Measurements from ENCODE around the gene TTC3.

The TTC3 gene

DNA sequence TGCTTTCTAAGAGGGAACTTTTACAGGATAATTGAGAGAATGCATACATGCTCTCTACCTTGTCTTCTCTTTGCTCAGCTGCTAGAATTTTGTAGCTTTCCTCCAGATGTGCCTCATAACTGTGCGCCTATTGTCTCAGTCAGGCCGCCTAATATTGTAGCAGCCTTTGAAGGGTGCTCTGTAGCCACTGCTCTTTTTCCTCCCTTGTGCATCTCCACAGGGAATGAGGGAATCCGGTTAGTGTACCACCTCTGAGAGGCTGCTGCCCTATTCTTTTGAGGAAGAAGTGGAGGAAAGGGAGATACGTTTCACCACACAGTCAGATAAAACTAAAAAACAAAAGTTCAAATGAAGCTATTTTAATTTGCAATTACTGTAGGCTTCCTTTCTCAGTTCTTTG lies 22.8 kb downstream of the TTC3 start:
- Histone ChIP-seq H3K27me3 (replicated peaks; ENCODE audit: insufficient read depth, low read length) (no peaks in the 10 kb centered on the region), H3K4me3 (ENCODE audit: low read length) (no peak overlapping the region), H3K36me3 (replicated peaks; ENCODE audit: insufficient read depth, low read length) (peaks cover 2% of the 10 kb centered on the region; the same call in 1 of the 2 replicates), H3K9me2 (replicated peaks; ENCODE audit: insufficient read depth, low read length) (no peaks in the 10 kb centered on the region), H3K4me1 (ENCODE audit: low read length) (no peaks in the 10 kb centered on the region), H3K9ac (ENCODE audit: low read length) (no peak overlapping the region), H3F3A (ENCODE audit: insufficient read depth, low read length) (no peaks in the 10 kb centered on the region), H3K9me3 (replicated peaks; ENCODE audit: insufficient read depth, low read length) (no peaks in the 10 kb centered on the region), H2AFZ (ENCODE audit: low read length) (no peak overlapping the region), H3K79me2 (ENCODE audit: low read length) (no peaks in the 10 kb centered on the region), H3K4me2 (ENCODE audit: low read depth, low read length) (no peak overlapping the region), H3K27ac (ENCODE audit: low read length) (no peak overlapping the region), H4K20me1 (ENCODE audit: insufficient read depth, low read length) (no peaks in the 10 kb centered on the region)
- DNase-seq, result no peak
- TF ChIP-seq, protein P1, sequence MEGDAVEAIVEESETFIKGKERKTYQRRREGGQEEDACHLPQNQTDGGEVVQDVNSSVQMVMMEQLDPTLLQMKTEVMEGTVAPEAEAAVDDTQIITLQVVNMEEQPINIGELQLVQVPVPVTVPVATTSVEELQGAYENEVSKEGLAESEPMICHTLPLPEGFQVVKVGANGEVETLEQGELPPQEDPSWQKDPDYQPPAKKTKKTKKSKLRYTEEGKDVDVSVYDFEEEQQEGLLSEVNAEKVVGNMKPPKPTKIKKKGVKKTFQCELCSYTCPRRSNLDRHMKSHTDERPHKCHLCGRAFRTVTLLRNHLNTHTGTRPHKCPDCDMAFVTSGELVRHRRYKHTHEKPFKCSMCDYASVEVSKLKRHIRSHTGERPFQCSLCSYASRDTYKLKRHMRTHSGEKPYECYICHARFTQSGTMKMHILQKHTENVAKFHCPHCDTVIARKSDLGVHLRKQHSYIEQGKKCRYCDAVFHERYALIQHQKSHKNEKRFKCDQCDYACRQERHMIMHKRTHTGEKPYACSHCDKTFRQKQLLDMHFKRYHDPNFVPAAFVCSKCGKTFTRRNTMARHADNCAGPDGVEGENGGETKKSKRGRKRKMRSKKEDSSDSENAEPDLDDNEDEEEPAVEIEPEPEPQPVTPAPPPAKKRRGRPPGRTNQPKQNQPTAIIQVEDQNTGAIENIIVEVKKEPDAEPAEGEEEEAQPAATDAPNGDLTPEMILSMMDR (IDR thresholded peaks at IDR 0.05; ENCODE audit: low read length), result no peak
- no peak for TF ChIP-seq EZH2phosphoT487 (IDR thresholded peaks at IDR 0.05; ENCODE audit: low read length)
- no peak for TF ChIP-seq EZH2 (optimal IDR thresholded peaks at IDR 0.05; ENCODE audit: low read depth, low read length)

DNA sequence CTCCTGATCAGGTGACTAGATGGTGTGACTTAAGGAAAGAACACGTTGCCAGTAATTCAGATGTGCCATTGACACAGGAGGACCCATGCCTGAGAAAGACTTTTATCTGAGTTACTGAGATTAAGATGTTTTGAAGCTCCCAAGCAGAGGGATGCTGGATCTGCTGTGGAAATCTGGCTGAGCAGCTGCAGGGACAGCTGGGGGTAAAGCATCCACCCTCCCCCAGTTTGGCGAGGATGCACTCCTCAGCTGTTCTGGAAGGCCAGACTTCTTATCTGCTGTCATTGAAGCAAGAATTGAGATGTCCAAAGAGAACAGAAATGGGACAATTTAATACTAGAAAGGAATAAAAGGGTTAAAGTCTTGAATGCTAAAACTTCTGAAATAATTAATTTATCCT lies 25.7 kb downstream of the TTC3 start:
- Histone ChIP-seq H3K27me3 (replicated peaks; ENCODE audit: insufficient read depth, low read length) (no peaks in the 10 kb centered on the region), H3K27ac (ENCODE audit: low read length) (no peak overlapping the region), H3K9ac (ENCODE audit: low read length) (no peak overlapping the region), H3K4me2 (ENCODE audit: low read depth, low read length) (no peak overlapping the region), H4K20me1 (ENCODE audit: insufficient read depth, low read length) (no peaks in the 10 kb centered on the region), H3K9me2 (replicated peaks; ENCODE audit: insufficient read depth, low read length) (no peaks in the 10 kb centered on the region), H2AFZ (ENCODE audit: low read length) (no peak overlapping the region), H3K36me3 (replicated peaks; ENCODE audit: insufficient read depth, low read length) (no peaks in the 10 kb centered on the region), H3K4me3 (ENCODE audit: low read length) (no peak overlapping the region), H3F3A (ENCODE audit: insufficient read depth, low read length) (no peaks in the 10 kb centered on the region), H3K4me1 (ENCODE audit: low read length) (no peaks in the 10 kb centered on the region), H3K79me2 (ENCODE audit: low read length) (no peaks in the 10 kb centered on the region), H3K9me3 (replicated peaks; ENCODE audit: insufficient read depth, low read length) (no peaks in the 10 kb centered on the region)
- TF ChIP-seq EZH2phosphoT487 (IDR thresholded peaks at IDR 0.05; ENCODE audit: low read length), result no peak
- TF ChIP-seq EZH2 (optimal IDR thresholded peaks at IDR 0.05; ENCODE audit: low read depth, low read length), result no peak
- TF ChIP-seq, protein P1 (IDR thresholded peaks at IDR 0.05; ENCODE audit: low read length), result no peak
- DNase-seq, result no peak

DNA sequence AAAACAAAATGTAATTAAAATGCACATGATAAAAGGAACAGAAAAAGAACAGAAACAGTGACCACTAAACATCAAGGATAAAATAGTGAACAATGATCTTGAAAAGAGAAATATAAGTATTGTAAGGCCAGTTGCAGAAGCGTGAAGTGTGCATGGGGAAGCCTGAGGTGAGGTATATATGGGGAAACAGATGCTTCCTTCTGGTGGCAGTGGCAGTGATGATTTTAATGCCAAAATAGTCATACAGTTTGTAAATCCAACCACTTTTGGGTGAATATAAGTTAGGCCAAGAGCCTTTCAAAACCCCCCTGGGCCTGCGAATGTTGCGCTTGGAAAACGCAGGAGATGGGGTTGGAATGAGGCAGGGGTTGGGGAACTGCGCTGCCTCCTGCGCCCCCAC lies 27.3 kb downstream of the TTC3 start:
- no peaks in the 10 kb centered on the region for H3K9me3 ChIP-seq (replicated peaks; ENCODE audit: insufficient read depth, low read length)
- H3K27ac ChIP-seq (ENCODE audit: low read length), result no peak overlapping the region
- H3K79me2 ChIP-seq (ENCODE audit: low read length), result no peaks in the 10 kb centered on the region
- no peaks in the 10 kb centered on the region for H3K36me3 ChIP-seq (replicated peaks; ENCODE audit: insufficient read depth, low read length)
- H3K4me3 ChIP-seq (ENCODE audit: low read length), result no peak overlapping the region
- H3K9me2 ChIP-seq (replicated peaks; ENCODE audit: insufficient read depth, low read length), result no peaks in the 10 kb centered on the region
- no peaks in the 10 kb centered on the region for H4K20me1 ChIP-seq (ENCODE audit: insufficient read depth, low read length)
- TF ChIP-seq EZH2phosphoT487 (IDR thresholded peaks at IDR 0.05; ENCODE audit: low read length), result no peak
- no peak for TF ChIP-seq EZH2 (optimal IDR thresholded peaks at IDR 0.05; ENCODE audit: low read depth, low read length)
- TF ChIP-seq, protein P1 (IDR thresholded peaks at IDR 0.05; ENCODE audit: low read length), result no peak
- H3K27me3 ChIP-seq (replicated peaks; ENCODE audit: insufficient read depth, low read length), result no peaks in the 10 kb centered on the region
- H3F3A ChIP-seq (ENCODE audit: insufficient read depth, low read length), result no peaks in the 10 kb centered on the region
- H3K4me1 ChIP-seq (ENCODE audit: low read length), result no peaks in the 10 kb centered on the region
- no peak for DNase-seq
- no peak overlapping the region for H2AFZ ChIP-seq (ENCODE audit: low read length)
- H3K4me2 ChIP-seq (ENCODE audit: low read depth, low read length), result no peak overlapping the region
- H3K9ac ChIP-seq (ENCODE audit: low read length), result no peak overlapping the region

Measured in MM.1S (cell line).